ENCODE measurements around the gene MRTFA.
A peak's percentile ranks its signal among the peaks of the same experiment; 100 is the strongest.

Gene MRTFA

DNA sequence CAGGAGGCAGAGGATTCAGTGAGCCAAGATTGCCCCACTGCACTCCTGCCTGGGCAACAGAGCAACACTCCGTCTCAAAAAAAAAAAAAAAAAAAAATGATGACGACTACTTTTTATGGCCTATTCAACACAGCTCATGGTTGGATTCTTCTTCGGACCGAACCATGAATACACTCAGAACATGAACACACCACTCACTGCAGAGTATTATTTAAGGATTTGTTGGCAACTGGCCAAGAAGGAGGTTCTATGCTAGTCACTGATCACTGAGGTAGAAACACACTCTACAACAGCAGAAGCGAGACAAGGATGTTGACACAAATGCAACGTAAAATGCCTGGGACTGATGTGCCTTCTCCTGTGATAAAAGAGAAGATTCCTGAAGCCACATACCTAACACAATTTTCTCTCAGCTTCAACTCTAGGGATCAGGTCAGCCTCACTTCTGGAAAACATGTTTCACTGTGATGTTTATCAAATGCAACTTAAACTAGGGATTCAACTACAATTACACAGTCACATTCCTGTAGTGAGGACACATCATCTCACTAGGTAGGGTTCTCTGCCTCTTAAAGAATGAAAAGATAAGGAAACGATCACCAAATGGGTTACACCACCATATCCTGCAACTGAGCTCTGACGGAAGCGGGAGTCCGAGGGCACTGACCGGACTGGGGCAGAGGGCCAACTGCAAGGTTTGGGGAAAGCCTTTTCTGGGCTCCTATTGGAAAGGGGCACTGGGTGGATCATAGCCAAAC is 183.6 kb downstream of the MRTFA start:
- DNase-seq, result no peak

DNA sequence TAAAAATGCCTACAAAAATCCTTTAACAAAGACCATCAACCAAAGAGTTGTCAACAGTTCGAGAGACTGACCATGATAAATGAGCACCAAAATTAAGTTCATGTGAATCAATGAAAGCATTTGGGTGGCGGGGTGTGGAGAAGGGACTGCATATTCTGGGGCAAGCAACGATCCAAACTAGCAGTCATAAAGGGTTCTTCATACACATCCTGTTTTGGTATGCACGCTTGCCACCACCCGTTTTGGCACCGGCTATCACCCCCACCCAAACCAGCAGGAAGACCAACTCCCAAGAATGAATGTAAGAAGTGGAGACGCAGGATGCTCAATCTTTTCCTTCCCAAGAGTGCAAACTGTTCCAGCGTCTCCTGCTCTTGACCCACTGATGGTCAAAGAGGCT is 185.3 kb downstream of the MRTFA start:
- DNase-seq, result no peak

DNA sequence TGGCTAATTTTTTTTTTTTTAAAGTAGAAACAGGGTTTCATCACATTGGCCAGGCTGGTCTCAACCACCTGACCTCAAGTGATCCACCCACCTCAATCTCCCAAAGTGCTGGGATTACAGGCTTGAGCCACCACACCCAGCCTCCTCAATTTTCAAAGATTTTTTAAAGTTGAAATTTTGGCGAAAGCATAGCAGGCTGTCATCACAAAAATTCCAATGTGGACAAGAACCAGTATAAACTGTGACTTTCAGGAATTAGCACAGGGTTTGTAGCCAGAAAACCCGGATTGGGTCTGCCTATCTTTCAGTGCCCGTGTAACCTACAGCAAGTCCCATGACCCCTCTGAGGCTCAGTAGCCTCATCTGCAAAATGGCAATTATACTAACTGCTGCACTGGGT is 185.9 kb downstream of the MRTFA start:
- DNase-seq, result no peak

DNA sequence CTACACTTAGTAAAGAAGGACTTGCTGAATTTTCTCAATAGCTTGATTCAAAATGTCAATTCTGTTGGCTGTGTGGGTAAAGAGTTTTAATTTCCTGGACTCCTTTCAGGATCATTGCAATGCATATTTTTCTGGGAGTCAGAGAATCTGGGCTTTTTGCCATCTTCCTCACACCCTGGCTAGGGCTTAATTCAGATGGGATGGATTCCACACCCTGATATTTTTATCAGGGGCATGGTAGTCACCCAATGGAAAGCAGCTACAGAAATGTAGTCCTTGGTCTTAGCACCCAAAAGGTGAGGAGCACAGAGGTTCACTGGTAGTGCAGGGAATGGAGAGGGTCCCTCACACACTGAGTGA is 186.9 kb downstream of the MRTFA start:
- DNase-seq, result peak in 1 of 2 experiments; percentile 5

DNA sequence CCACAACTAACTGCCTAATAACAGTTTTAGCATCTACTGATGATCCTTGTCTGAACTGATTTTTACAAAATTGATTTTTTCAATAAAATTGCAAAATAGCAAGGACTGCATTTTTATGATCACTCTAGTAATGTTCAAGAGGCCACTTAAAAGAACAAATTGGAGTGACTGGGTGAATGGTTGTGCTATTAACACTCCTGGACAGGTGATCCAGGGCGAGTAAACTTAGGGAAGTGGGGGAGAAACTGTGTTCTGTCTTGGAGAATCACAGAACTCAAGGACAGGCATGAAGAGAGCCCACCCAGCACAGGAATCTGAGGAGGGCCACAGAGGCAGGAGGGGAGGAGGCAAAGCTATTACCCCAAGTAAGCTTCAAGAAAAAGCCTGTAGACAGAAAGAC is 190.3 kb downstream of the MRTFA start:
- DNase-seq, result peak in 1 of 2 experiments; percentile 3

DNA sequence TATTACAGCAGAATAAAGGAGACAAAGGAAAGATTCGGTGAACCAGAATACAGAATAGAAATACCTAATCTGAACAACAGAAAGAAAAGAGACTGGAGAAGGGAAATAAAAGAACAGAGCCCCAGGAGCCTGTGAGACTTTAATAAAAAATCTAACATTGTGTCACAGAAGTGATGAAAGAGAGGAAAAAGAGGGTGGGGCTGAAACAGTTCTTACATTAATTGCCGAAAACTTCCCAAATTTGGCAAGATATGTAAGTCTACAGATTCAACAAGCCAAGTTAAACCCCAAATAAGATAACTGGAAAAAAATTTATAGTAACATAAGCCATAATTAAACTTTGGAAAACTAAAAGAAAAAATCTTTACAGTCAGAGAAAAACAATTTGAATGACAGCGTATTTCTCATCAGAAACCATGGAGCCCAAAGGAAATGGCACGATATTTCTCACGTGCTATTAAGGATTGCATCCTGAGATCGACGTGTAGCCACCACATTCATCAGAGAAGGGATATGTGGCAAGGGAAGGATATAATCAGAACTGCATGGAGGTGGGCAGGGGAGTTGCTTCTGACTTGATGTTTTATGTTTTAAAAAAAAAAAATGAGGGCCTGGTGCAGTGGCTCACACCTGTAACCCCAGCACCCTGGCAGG is 192.2 kb downstream of the MRTFA start:
- DNase-seq, result no peak

DNA sequence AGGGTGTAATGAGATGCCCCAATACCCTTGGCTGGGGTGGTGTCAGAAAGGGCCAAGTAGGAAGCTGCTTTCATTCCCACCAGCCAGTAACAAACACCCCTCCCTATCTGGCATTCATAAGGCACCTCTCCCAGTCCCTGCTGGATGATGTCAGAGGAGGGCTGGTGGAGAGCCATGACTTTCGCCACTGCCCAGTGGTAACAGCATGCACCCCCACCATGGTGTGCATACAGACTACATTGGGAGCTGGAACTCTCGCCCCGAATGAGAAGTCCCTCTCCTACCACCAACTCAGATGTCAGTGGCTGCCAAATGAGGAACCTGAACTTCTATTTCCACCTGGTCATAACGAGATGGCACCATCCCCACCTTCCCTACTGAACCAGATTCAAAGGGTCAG is 192.8 kb downstream of the MRTFA start:
- peak in 1 of 2 experiments; percentile 7 for DNase-seq

DNA sequence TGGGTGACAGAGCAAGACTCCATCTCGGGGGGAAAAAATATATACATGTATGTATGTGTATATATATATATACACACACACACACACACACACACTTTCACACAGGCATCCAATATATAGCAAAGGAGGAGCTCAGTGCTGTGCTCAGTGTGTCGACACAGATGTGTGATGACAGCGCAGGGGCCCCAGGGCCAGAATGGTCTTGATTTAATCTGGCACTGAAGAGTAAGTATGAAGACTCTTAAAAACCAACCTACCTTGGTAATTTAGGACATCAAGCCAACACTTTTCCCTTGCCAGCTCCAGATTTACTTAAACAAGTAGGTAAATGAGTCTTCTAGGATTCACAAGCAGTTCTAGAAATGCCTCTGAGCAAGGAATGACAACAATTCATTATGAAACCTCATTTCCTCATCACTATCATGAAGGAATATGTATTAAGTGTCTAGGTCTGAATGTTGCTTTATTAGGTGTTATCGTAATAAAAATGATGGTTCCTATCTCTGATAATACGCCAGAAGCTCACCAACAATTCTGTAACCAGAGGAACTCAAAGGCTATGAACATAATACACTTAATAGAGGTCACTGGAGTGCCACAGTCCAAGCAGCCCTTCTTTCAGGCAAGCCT is 194.6 kb downstream of the MRTFA start:
- DNase-seq, result no peak

DNA sequence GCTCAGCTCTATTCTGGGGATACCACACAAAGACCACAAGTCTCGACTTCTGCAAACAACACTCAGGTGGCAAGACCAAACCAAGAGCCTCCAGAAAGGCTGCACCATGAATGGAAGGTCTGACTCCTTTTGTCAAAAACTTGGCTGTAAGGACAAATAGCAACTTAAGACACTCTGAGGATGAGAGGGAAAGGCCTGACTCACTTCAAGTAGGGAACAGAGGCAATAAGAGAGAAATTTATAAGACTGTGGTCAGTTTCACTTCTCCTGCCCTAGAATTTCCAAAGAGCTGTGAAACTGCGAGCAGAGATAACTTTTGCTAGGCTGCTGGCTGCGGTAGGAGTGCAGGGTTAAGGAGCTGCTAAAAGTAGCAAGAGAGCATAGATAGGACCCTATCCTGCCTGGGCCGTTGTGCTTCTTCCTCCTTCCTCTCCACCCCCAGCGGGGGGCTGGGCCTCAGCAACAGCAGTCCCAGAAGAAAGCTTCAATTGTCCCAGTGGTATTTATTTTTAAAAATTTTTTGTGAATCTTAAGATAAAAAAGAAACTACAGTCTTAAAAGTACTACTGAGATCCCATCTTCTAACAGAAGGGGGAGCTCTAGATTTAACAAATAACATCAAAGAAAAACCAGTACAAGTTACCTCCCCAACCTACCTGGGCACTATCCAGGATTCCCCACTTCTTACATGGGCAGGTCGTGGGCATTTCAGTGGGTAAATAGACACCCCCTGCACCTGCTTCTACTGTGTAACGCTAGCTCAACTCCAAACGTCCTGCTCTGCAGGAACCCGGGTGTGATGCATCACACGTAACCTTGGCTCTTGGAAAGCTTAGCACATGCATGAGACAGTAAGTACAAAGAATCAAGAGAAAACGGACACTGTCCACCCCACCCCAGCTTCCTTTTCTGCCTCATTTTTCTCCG is 199.8 kb downstream of the MRTFA start:
- DNase-seq, result peak; percentile 48 to 53

DNA sequence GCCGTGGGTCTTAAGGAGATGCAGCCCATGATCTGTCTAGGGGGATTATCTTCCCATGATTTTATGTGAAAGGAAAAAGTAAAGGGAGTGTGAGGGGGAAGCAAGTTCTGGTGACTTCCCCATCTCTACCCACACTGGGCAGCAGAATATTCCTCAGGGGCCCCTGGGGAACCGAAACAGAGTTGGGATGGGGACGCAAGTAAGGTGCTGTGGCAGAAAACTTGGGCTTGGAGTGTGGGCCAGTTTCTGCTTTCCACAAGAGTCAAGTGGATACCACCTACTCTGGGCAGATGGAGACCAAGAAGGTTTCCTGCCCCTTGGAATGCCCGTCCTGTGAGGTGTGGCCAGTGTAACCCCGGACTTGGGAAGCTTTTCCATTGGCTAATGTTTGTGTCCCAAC is 201.8 kb downstream of the MRTFA start:
- no peak for DNase-seq

DNA sequence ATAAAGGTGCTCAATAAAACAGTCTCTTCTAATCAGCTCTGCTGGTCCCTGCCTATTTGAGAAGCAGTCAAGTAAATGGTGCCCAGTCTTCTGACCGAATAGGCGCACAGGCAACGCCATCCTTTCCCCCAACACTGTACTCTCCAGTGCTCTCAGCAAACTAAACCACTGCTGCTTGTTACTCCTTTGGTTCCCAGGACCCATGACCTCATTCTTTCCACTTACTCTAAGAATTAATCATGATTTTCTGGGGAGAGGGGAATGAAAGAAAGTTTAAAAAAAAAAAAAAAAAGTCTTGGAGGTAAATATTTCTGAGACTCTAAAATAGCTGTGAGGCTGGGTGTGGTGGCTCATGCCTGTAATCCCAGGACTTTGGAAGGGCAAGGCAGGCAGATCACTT is 202.4 kb downstream of the MRTFA start:
- DNase-seq, result no peak

DNA sequence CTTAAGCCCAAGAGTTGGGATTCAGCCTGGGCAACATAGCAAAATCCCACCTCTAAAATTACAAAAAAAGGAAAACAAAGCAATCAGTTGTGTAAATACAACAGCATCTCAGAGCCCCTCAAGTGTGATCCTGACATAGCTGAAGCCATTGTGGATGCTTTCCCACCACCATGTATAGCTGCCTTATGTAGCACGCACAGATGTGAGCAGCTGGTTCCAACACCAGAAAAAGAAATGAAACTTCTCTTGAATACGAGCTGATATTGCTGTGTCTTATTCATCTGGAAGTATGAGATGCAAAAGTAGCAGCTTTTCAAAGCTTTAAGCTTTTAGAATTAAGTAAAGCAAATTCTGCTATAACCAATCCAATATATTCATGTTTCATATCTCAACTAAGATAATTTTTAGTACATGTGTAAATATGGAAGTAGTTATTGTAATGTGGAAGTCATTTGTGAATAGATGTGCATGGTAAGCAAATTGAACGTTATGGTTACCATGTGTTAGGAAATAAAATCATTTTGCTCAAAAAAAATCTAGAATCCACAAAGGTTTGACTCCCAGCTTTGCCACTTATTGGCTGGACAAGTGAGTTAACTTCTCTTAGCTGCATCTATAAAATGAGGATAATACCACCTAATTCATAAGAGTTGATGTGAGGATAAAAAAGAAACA is 203.0 kb downstream of the MRTFA start:
- DNase-seq, result no peak

DNA sequence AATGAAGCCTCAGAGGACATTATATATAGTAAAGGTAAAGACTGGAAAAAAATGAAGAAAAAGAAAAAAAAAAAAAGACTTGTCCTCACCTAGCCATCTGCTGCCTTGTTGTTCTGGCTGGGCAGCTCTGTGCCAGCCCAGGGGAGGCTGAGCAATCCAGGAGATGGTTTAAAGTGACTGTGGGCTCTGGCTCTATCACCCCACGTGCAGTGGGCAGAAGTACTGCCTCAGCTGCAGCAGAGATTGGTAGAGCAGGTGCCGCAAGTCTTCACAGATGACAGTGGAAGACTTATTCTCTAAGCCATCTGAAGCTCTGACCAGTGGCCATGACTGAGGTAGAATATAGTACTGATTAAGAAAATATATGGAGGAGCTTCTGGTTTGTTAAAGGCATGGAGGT is 203.9 kb downstream of the MRTFA start:
- no peak for DNase-seq

DNA sequence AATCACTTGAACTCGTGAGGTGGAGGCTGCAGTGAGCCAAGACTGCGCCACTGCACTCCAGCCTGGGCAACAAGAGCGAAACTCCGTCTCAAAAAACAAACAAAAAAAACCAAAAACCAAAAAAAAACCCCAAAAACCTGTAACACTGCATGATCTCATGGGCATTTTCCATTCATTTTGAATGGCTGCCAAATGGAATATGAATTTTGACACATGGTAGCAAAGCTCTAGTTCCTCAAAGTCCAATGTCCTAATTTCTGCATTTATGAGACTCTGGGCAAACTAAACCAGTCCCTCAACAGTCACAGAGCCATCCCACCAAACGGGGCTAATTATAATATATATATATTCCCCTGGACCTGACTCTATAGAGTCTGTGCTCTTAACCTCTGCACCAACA is 204.4 kb downstream of the MRTFA start:
- no peak for DNase-seq

DNA sequence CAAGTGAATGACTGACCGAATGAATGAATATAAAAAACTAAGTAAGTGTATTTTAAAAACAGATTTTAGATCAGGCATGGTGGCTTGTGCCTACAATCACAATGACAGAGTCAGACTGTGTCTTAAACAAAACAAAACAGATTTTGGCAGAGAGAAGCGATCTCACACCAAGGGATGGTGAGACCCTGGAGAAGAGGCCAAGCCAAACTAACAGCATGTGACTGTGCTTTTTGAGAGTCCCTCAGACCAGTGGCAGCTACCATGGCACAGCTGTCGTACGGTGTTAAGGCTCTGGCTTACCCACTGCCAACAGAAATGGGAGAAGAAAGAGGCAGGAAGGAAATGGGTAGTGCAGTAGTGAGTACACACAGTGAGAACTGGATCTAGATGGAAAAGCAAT is 205.5 kb downstream of the MRTFA start:
- no peak for DNase-seq

DNA sequence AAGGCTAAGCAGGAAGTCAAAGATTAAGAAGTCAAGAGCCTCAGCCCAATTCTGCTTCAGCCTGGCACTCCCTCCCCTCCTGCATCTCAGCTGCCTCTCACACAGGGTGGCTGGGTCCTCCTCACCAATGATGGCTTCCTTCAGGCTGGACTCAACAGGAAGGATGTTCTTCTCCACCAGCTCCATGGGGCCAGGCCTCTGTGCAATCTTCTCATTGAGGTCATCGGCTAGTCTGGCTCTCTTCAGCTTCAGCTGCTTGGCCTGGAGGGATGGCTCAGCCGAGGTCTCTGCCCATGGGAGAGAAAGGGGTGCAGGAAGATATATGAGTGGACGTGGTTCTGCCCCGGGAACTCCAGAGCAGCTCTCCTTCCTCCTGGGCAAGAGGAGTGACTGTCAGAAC is 207.0 kb downstream of the MRTFA start:
- DNase-seq, result no peak

DNA sequence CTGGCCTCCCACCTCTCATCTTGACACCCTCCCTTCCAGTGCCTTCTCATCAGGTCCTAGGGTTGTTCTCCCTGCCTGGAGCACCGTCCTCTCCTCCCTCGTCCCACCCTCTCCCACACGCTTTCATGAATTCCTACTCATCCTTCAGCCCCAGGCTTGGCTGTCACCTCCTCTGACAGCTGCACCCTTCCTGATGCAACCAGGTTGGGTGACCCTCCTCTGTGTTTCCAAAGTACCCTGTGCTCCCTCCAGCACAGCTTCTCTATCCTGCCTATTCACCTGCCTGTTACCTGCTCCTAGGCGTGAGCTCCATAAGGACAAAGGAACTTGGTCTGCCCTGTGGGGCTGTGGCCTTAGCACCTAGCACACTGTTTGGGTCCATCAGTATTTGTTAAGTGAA is 207.7 kb downstream of the MRTFA start:
- no peak for DNase-seq

DNA sequence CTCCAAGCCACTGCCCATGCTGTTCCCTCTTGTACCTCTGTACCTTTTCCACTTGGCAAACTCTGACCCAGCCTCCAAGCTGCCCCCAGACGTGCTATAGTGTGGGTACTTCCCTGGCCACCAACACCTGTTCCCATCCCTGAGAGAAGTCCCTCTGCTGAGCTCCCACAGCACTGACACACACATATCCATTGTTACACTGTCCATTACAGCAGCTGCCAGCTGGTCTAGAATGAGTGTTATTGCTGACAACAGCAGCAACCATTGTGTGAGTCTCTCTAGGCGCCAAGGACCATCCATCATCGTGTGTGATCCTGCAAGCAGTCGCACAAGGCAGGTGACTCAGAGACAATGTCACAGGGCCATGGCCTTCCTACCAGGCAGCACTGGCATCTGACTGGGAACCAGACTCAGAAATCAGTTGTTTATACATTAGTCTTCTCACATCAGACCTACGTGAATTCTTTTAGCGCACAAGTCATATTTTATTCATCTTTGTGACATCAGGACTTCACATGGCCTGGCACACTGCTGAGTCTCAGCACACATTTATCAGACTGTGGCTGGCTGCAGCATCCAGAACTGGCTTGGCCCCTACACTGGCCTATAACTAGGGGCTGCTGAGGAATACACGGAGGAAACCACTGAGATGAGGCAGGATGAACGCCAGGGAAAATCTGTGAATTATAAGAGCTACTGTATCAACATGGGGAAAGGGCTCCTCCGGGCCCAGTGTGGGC is 209.8 kb downstream of the MRTFA start:
- DNase-seq, result no peak

DNA sequence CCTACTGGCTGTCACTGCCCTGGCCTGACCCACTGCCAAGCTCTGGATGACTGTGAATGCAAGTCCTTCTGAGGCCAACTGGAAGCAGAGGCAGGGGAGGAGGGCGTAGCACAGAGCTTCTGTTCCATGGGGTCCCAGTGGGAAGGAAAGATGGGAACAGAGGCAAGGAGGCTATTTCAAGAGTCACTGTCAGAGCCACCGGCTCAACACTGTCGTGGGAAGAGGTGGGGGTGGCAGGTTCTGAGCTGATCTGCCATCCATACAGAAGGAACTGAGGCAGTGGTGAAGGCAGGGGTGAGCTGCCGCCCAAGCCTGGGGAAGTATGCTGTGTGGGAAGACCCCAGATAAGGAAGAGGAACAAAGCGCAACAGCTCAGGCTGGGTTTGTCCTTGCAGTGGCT is 211.4 kb downstream of the MRTFA start:
- DNase-seq, result no peak

DNA sequence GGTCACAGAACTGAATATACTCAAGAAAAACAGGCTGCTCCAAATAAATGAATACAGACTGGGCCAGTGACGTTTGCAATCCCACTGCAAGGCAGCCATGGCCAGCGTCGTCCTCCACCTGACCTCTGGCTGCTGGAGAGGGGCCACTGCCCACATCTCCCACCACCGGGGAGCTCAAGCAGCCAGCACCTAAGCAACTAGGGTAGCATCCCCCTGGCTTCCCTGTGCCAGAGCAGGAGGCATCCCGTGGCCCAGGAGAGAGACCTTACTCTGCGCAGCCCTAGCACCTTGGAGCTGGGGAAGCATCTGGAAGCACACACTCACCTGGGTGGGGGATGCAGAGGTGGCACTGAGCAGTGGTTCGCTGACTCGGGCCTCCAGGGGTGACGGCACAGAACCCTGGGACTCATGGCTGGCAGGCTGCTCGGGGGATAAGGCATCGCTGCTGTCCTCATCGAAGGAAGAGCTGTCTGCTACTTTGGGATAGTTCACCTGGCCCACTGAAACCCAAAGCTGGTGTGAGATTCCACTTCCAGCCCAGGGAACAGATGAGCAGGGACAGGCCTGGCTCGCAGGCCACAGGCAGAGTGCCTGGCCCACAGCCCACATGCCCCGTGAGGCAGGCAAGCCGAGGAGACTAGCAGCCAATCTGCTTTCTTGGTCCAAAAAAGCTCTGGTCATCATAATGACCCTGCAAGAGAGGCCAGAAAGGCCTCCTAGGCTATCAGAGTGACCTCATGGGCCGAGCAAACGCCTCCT is 212.5 kb downstream of the MRTFA start:
- DNase-seq, result no peak

DNA sequence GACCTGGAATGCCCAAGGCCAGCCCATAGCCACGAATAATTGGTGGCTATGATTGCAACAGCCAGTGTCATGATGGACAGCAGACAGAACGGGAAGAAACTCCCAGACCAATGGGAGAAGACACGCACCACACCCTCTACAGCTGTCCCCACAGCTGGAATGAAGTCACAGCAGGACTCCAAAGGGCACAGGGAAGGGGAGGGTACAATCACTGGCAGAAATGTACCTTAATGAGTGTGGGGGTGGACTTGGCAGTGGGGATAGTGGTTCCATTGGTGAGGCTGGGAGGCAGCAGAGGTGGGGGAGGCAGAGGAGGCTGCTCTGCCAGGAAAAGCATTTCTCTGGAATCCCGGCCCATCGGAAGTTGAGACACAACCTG is 213.2 kb downstream of the MRTFA start:
- DNase-seq, result no peak

Measured in activated T-cell treated with anti-CD3 and anti-CD28 coated beads, Interleukin-2, amount 50 U/mL, for 48 hours (primary cell).